H1 (cell line): ENCODE results near the gene HOXB7. TPM values are rescaled to one million over a fixed set of nuclear protein-coding genes. Genes with fewer than 3 reads are reported as not detected.

ENCODE experiments used
- CBX8 ChIP-seq: fragments of 300-800, 300-1000 bp; sonication (generic); IDR thresholded peaks from 2 replicates; pipeline ENCODE4 v1.7.1; 2016; ENCODE audit warnings: low read depth, low read length, borderline replicate concordance
- CREB1 ChIP-seq: IDR thresholded peaks from 2 replicates; pipeline ENCODE4 v1.6.1; 2012; ENCODE audit warnings: inconsistent platforms
- EZH2 ChIP-seq: fragments of 200-600 bp; sonication (generic); IDR thresholded peaks from 2 replicates; pipeline ENCODE4 v1.7.1; 2012; ENCODE audit warnings: low read depth, mild to moderate bottlenecking, moderate library complexity, low read length, inconsistent platforms; ENCODE audit not compliant: severe bottlenecking
- MAFK ChIP-seq: IDR thresholded peaks from 2 replicates; pipeline ENCODE4 v1.6.1; 2012; ENCODE audit warnings: low read depth, mild to moderate bottlenecking, improper control_type of control experiment, low read length
- RAD21 ChIP-seq, 2 experiments: IDR thresholded peaks in 1 of 2; conservative IDR thresholded peaks in 1 of 2; 2 replicates each; pipeline ENCODE4 v1.6.1; 2011; ENCODE audit warnings: low read depth in 2 of 2, low read length in 2 of 2, improper control_type of control experiment in 1 of 2, inconsistent platforms in 1 of 2, mild to moderate bottlenecking in 1 of 2, moderate library complexity in 1 of 2
- RBBP5 ChIP-seq: IDR thresholded peaks from 2 replicates; pipeline ENCODE4 v1.7.1; 2012; ENCODE audit warnings: low read depth, mild to moderate bottlenecking, inconsistent platforms, low read length, moderate library complexity, borderline replicate concordance
- SIN3A ChIP-seq, 2 experiments: IDR thresholded peaks in 1 of 2; conservative IDR thresholded peaks in 1 of 2; 2 replicates each; pipeline ENCODE4 v1.6.1; 2011 to 2012; ENCODE audit warnings: low read length in 2 of 2, improper control_type of control experiment in 1 of 2, low read depth in 1 of 2, mild to moderate bottlenecking in 1 of 2
- SP4 ChIP-seq: IDR thresholded peaks from 2 replicates; pipeline ENCODE4 v1.6.1; 2012; ENCODE audit warnings: low read length, inconsistent platforms
- SUZ12 ChIP-seq: fragments of 200-600 bp; sonication (generic); IDR thresholded peaks from 2 replicates; pipeline ENCODE4 v1.6.1; 2012; ENCODE audit warnings: mild to moderate bottlenecking, inconsistent platforms, low read length, moderate library complexity, mixed read lengths
- TAF7 ChIP-seq: optimal IDR thresholded peaks from 2 replicates; pipeline ENCODE3; 2011; ENCODE audit warnings: low read depth, mild to moderate bottlenecking, inconsistent platforms, low read length, moderate library complexity, borderline replicate concordance
- polyA plus RNA-seq, 7 experiments: library from polyadenylated mRNA; depleted of rRNA in 3 of 7; stranded (reverse) in 5 of 7; unstranded in 2 of 7; fragments of >200 nt in 5 of 7; fragments of 200-250 nt in 2 of 7; gene quantifications; 1 replicate in 5 of 7; 2 replicates in 1 of 7; 4 replicates in 1 of 7; pipeline versions ENCODE4 v1.2.1 to v1.2.3, GENCODE V29; 2011 to 2013; ENCODE audit warnings: missing spikeins in 2 of 7, mixed read lengths in 2 of 7
- total RNA-seq: library from RNA; stranded (reverse); fragmentation: NEBNext Ultra II Directional; extraction: Animal tissue kit (Norgen Biotek cat#: 25700); gene quantifications from 2 replicates; pipeline ENCODE4 v1.2.1, GENCODE V29; 2021
- TF ChIP-seq, protein P1 (sequence below): IDR thresholded peaks from 2 replicates; pipeline ENCODE4 v1.6.1; 2012; ENCODE audit warnings: low read length, inconsistent platforms
- TF ChIP-seq, protein P2 (sequence below): IDR thresholded peaks from 2 replicates; pipeline ENCODE4 v1.6.1; 2012; ENCODE audit warnings: inconsistent platforms
- TF ChIP-seq, protein P3 (sequence below): IDR thresholded peaks from 2 replicates; pipeline ENCODE4 v1.6.1; 2012; ENCODE audit warnings: inconsistent platforms

The HOXB7 gene
- total and polyA plus RNA-seq, 2 of the 8 experiments (the other 6 are each of a cell fraction or from before 2014, with no cell fraction given), result not detected

GRCh38 chr17:48592057-48592514, 18.7 kb downstream of the HOXB7 start (continued):
- TF ChIP-seq SUZ12, result no peak; the same call in 1 of the 2 replicates
- TF ChIP-seq CBX8, result no peak
- TF ChIP-seq SIN3A (conservative IDR thresholded peaks at IDR 0.05 in 1 of 2, IDR thresholded peaks at IDR 0.05 in 1 of 2; ENCODE audit: low read depth in 1 of 2, low read length in 2 of 2), result no peak
- TF ChIP-seq, protein P1, sequence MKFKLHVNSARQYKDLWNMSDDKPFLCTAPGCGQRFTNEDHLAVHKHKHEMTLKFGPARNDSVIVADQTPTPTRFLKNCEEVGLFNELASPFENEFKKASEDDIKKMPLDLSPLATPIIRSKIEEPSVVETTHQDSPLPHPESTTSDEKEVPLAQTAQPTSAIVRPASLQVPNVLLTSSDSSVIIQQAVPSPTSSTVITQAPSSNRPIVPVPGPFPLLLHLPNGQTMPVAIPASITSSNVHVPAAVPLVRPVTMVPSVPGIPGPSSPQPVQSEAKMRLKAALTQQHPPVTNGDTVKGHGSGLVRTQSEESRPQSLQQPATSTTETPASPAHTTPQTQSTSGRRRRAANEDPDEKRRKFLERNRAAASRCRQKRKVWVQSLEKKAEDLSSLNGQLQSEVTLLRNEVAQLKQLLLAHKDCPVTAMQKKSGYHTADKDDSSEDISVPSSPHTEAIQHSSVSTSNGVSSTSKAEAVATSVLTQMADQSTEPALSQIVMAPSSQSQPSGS, result no peak
- no peak for TF ChIP-seq MAFK
- TF ChIP-seq SP4, result no peak
- TF ChIP-seq RBBP5, result no peak
- TF ChIP-seq, protein P2, sequence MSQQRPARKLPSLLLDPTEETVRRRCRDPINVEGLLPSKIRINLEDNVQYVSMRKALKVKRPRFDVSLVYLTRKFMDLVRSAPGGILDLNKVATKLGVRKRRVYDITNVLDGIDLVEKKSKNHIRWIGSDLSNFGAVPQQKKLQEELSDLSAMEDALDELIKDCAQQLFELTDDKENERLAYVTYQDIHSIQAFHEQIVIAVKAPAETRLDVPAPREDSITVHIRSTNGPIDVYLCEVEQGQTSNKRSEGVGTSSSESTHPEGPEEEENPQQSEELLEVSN, result no peak
- TF ChIP-seq RAD21 (IDR thresholded peaks at IDR 0.05 in 1 of 2, conservative IDR thresholded peaks at IDR 0.05 in 1 of 2; ENCODE audit: low read depth in 2 of 2, low read length in 2 of 2), result no peak
- TF ChIP-seq CREB1, result no peak
- TF ChIP-seq EZH2, result peak; percentile 32
- TF ChIP-seq TAF7, result no peak
- TF ChIP-seq, protein P3, sequence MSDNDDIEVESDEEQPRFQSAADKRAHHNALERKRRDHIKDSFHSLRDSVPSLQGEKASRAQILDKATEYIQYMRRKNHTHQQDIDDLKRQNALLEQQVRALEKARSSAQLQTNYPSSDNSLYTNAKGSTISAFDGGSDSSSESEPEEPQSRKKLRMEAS, result no peak
